ENCODE measurements around the gene DCLK1.

Gene DCLK1

DNA sequence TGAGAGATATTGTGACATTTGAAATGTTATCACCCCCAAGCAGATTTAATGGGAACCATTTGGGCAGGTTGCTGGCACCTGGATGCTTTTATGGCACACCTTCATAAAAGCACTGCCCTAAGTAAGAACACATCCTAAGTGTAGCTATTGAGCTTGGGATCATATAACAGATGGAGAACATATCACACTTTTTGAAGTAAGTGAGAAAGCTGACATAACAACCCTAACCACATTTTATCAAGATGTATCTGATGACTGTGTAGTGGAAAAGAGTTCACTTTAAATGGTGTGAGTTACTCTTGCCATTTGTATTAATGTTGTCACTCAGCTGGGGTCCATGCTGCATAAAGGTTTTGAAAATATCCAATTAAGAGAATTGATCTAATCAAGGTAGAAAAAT lies 287.9 kb downstream of the DCLK1 start:
- H3K4me3 ChIP-seq (ENCODE audit: low read depth, low read length) = no peak overlapping the region
- TF ChIP-seq CTCF (IDR thresholded peaks at IDR 0.05; ENCODE audit: borderline replicate concordance, insufficient read depth, low read depth, low read length) = no peak

DNA sequence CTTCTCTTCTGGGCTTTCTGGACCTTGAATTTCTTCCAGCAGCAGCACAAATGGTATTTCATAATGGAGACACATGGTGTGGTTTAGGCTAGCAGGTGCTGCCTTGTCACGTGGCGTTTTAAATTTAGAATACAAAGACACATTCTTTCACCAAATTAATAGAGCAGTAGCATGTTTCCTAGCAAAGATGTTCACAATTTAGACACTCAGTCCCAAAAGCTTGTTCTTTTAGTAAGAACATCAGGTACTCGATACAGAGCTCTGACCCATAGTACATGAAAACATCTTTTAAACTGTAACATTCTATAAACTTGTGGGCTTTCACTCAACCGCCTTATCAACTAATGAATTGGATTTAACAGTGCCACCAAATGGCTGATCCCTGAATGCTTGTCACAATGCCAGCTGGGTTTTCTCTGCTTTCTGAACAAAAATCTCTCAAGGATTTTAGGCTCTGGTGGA lies 290.1 kb downstream of the DCLK1 start:
- no peak for TF ChIP-seq CTCF (IDR thresholded peaks at IDR 0.05; ENCODE audit: borderline replicate concordance, insufficient read depth, low read depth, low read length)
- H3K4me3 ChIP-seq (ENCODE audit: low read depth, low read length) = no peak overlapping the region

GRCh38 chr13:35839806-35840205 lies 291.4 kb downstream of the DCLK1 start:
- H3K4me3 ChIP-seq (ENCODE audit: low read depth, low read length) = no peak overlapping the region
- no peak for TF ChIP-seq CTCF (IDR thresholded peaks at IDR 0.05; ENCODE audit: borderline replicate concordance, insufficient read depth, low read depth, low read length)

DNA sequence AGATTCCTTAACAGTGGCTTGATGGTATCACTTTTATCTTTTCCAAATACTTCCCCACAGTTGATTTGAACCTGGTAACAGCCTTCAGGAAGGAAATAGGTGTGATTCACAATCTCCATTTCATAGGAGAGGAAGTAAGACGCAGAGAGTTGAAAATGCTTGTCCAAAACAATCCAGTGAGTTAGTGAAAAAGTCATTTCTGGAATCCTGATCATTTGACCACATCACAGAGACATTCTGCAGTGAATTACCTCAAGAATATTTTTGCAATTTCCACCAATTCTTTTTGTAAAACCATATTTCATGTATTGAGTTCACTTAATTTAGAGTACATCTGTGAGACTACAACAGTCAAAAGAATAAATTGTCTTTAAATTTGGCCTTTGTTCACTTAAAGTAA lies 292.8 kb downstream of the DCLK1 start:
- TF ChIP-seq CTCF (IDR thresholded peaks at IDR 0.05; ENCODE audit: borderline replicate concordance, insufficient read depth, low read depth, low read length) = no peak

DNA sequence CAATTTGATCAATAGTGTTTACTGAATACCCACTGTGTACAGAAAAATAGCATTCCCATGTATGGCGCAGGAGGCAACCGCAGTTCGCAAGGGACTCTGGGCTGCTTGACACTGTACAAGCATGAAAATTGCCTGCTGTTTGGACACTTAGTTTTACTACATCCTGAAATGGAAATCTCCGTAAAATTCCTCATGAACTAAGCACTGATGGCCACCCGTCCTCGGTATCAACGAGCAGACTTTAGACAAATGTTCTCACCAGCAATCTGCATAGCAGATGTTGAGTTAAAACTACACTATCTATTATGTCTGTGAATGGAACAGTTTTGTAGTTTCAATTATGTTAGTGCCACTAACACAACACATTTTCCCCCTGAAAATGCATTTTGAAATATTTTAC lies 294.7 kb downstream of the DCLK1 start:
- TF ChIP-seq CTCF (IDR thresholded peaks at IDR 0.05; ENCODE audit: borderline replicate concordance, insufficient read depth, low read depth, low read length) = no peak

More for the DNA sequence above, 292.8 kb downstream of the DCLK1 start:
- H3K4me3 ChIP-seq (ENCODE audit: low read depth, low read length) = no peak overlapping the region

GRCh38 chr13:35835989-35836388 lies 295.2 kb downstream of the DCLK1 start:
- no peak for TF ChIP-seq CTCF (IDR thresholded peaks at IDR 0.05; ENCODE audit: borderline replicate concordance, insufficient read depth, low read depth, low read length)

More for the DNA sequence above, 294.7 kb downstream of the DCLK1 start:
- no peak overlapping the region for H3K4me3 ChIP-seq (ENCODE audit: low read depth, low read length)

DNA sequence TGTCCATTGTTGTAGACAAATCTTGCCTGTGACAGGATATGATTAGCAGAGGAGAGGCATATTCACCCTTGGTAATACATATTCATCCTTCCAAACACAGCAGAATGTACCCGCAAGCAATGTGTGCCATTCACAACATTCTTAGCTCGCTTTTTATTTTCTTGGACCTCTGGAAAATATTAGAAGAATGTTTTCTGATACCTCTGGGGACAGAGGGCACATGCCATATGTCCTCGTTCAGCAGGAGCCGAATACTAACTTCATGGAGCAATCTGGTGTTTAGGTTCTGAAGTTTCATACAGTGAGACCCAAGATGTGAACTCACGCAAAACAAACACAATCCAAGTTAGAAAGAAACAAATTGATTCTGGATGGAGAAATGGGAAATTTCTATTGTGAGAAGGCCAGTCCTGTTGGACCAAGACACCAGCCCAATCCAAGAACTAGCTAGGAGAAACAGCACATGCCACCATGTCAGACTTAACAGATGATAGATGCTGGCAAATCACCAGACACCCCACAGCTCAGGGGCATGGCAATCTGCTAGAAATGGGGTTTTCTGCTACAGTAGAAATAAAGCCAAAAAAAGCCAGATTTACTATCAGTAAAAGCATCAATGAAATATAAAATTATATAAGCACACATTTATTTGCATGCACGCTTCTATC lies 297.4 kb downstream of the DCLK1 start:
- no peak for TF ChIP-seq CTCF (IDR thresholded peaks at IDR 0.05; ENCODE audit: borderline replicate concordance, insufficient read depth, low read depth, low read length)
- H3K4me3 ChIP-seq (ENCODE audit: low read depth, low read length) = no peak overlapping the region

More at GRCh38 chr13:35835989-35836388, 295.2 kb downstream of the DCLK1 start:
- H3K4me3 ChIP-seq (ENCODE audit: low read depth, low read length) = no peak overlapping the region
